ENCODE results near the gene PHOSPHO1. TPM values are rescaled to one million over a fixed set of nuclear protein-coding genes. Genes with fewer than 3 reads are reported as not detected.

Gene PHOSPHO1
- total and polyA plus RNA-seq, 2 of the 13 experiments (the other 11 are each of a cell fraction or from before 2014, with no cell fraction given): not detected

GRCh38 chr17:49259663-49260010, 29.1 kb upstream of the PHOSPHO1 start (continued):
- no peak for TF ChIP-seq TFE3 (CRISPR knock-in tag; IDR thresholded peaks at IDR 0.05)
- TF ChIP-seq REPIN1 (CRISPR knock-in tag; IDR thresholded peaks at IDR 0.05; ENCODE audit: borderline replicate concordance, low read depth): 0 out of 2 replicates have a peak, but pooled peaks have one; percentile 14
- no peak for TF ChIP-seq RFXANK (CRISPR knock-in tag; IDR thresholded peaks at IDR 0.05)
- TF ChIP-seq ZNF557 (CRISPR knock-in tag; IDR thresholded peaks at IDR 0.05): no peak
- TF ChIP-seq HOXA9 (CRISPR knock-in tag; IDR thresholded peaks at IDR 0.05; ENCODE audit: borderline replicate concordance): no peak
- TF ChIP-seq FOXK1 (CRISPR knock-in tag; IDR thresholded peaks at IDR 0.05; ENCODE audit: borderline replicate concordance, low read depth): no peak
- no peak for TF ChIP-seq ZNF660 (CRISPR knock-in tag; IDR thresholded peaks at IDR 0.05; ENCODE audit: borderline replicate concordance, low read depth)
- no peak for TF ChIP-seq SETDB1 (CRISPR knock-in tag; IDR thresholded peaks at IDR 0.05; ENCODE audit: borderline replicate concordance)
- 0 out of 2 replicates have a peak, but pooled peaks have one; percentile 15 for TF ChIP-seq ZNF362 (CRISPR knock-in tag; IDR thresholded peaks at IDR 0.05; ENCODE audit: borderline replicate concordance)
- no peak for TF ChIP-seq ZNF784 (CRISPR knock-in tag; IDR thresholded peaks at IDR 0.05; ENCODE audit: borderline replicate concordance)
- no peak for TF ChIP-seq CENPX (CRISPR knock-in tag; IDR thresholded peaks at IDR 0.05)
